Motor neuron (in vitro differentiated cells): ENCODE results near the gene RBP3. TPM values are rescaled to one million over a fixed set of nuclear protein-coding genes. Genes with fewer than 3 reads are reported as not detected.

Experiments
- ATAC-seq, 8 experiments: fragments of 200-7000 bp; cut with Tn5 transposase; replicated peaks in 6 of 8; 2 replicates each; pipeline ENCODE4 v1.8.0; 2021; ENCODE audit warnings: mild to moderate bottlenecking in 8 of 8, moderate library complexity in 8 of 8
- H3K27ac ChIP-seq, 2 donors: fragments of 250-450 bp; sonication (Bioruptor Pico); 2 replicates each; pipeline ENCODE4 v1.9.0; 2021; ENCODE audit warnings: antibody characterized with exemption in 2 of 2, mild to moderate bottlenecking in 2 of 2, moderate library complexity in 1 of 2
- H3K4me1 ChIP-seq, 2 donors: fragments of 250-450 bp; sonication (Bioruptor Pico); replicated peaks in 1 of 2; 2 replicates each; pipeline ENCODE4 v1.6.1; 2021; ENCODE audit warnings: antibody characterized with exemption in 2 of 2, mild to moderate bottlenecking in 2 of 2, moderate library complexity in 1 of 2
- H3K4me3 ChIP-seq, 5 donors: fragments of 250-450 bp; sonication (Bioruptor Pico); 2 replicates each; pipeline ENCODE4 v1.9.0; 2021; ENCODE audit warnings: antibody characterized with exemption in 5 of 5, mild to moderate bottlenecking in 5 of 5, moderate library complexity in 4 of 5
- WGBS, 10 experiments: fragments of 450-650 bp; shearing (Covaris generic); methylation state at CpG; one replicate each; pipeline ENCODE4 v1.0.0; 2022; 5-methylcytosine and 5-hydroxymethylcytosine counted together
- in situ Hi-C, 9 experiments: fragments of 400-800 bp; cut with MboI; loops; one replicate each; pipeline ENCODE4 v1.15.0; 2021; ENCODE audit warnings: low sequenced_read_pairs in 9 of 9, low pct_unique_long_range_greater_than_20kb in 2 of 9; ENCODE audit not compliant: unreplicated experiment in 9 of 9
- total RNA-seq, 8 experiments: library from RNA; unstranded; fragments of 300-600 nt; gene quantifications; 2 replicates each; pipeline versions ENCODE4 v1.2.3 to v1.2.4, GENCODE V29; 2022

Gene RBP3
- total RNA-seq, 8 experiments from 2014 or later, result under 0.01 to 0.28 (median 0.07) TPM; not detected in 2

DNA sequence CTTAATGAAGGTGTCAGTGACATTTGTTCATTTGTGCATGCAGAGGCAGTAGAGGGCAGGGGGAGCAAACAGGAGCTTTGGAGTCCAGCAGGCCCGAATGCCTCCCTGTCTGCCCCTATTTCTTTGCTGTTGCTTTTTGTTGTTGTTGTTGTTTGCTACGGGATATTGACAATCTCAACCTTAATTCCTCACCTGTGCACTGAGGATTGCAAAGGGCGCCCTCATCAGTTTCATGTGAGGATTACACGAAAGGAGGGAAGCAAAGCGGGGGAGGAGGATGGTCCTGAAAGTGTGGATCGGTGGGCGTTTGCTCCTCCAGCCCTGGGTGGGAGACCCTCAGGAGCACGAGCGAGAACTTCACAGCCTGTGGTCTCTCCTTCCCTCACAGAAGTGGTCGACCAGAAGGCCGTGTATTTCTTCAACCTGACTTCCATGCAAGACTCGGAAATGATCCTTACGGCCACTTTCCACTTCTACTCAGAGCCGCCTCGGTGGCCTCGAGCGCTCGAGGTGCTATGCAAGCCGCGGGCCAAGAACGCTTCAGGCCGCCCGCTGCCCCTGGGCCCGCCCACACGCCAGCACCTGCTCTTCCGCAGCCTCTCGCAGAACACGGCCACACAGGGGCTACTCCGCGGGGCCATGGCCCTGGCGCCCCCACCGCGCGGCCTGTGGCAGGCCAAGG is 38.6 kb upstream of the RBP3 start:
- no peak for ATAC-seq
- in situ Hi-C loops, result loop anchor here in 4 of 9 experiments (10.0 to 25.0 kb wide), 3 partner anchors 255 to 285 kb away; no protein-coding TSS in a partner anchor
- Histone ChIP-seq H3K27ac (no peak overlapping the region), H3K4me3 (no peak overlapping the region), H3K4me1 (no peaks in the 10 kb centered on the region)
- WGBS, 10 experiments, result 6 to 71% (median 58%) methylated on average over 2 to 22 of the region's 34 CpGs; no CpG with 5 or more reads in 1 of the 10 experiments

DNA sequence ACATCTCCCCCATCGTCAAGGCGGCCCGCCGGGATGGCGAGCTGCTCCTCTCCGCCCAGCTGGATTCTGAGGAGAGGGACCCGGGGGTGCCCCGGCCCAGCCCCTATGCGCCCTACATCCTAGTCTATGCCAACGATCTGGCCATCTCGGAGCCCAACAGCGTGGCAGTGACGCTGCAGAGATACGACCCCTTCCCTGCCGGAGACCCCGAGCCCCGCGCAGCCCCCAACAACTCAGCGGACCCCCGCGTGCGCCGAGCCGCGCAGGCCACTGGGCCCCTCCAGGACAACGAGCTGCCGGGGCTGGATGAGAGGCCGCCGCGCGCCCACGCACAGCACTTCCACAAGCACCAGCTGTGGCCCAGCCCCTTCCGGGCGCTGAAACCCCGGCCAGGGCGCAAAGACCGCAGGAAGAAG is 38.1 kb upstream of the RBP3 start:
- Histone ChIP-seq H3K4me1 (no peaks in the 10 kb centered on the region), H3K4me3 (no peak overlapping the region), H3K27ac (no peak overlapping the region)
- no peak for ATAC-seq
- in situ Hi-C loops, result loop anchor here in 2 of 9 experiments (25.0 kb wide), 1 partner anchor 273 kb away; no protein-coding TSS in a partner anchor
- WGBS, 10 experiments, result 45 to 95% methylated on average over 4 to 7 of the region's 37 CpGs; no CpG with 5 or more reads in 8 of the 10 experiments

DNA sequence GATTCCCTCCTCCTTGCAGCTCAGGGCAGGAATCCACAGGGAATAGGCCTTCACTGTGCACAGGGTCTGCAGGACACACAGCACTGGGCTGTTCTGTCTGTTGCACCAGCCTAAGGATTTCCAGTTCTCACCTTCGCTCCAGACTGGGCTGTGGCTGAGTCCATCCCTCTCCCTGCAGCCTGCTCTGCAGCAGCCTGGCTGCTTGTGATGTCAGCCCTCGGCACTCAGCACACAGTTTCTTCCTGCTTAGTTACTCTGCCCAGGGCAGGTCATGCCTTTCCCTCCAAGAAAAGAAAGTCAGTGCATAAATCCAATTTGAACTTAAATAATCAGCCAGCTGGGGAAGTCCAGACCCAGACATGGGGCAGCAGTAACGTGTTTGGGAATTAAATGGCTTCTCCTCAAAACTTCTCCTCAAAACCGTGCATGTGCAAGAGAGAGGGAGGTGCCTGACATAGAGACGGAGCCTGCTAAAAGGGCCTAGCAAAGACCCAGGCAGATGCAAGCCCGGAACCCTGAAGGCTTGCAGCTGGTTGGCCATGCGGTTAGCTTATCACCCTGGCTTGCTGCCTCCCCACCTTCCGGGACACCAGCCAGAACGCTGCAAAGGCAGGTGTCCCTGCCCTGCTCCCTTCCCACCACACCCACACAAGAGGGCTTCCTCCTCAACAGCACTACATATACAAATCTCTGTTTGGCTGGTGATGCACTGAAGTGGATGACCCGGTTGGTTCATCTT is 36.8 kb upstream of the RBP3 start:
- no peak overlapping the region for H3K27ac ChIP-seq
- 0 to 93% (median 54%) methylated on average over 1 to 7 of the region's 10 CpGs; no CpG with 5 or more reads in 3 of the 10 experiments for WGBS, 10 experiments
- ATAC-seq, result peak in 4 of 8 experiments; percentile 11 to 59 (median 46)
- H3K4me3 ChIP-seq, result no peak overlapping the region
- no peaks in the 10 kb centered on the region for H3K4me1 ChIP-seq
- in situ Hi-C loops, result loop anchor here in 2 of 9 experiments (25.0 kb wide), 1 partner anchor 274 kb away; no protein-coding TSS in a partner anchor

DNA sequence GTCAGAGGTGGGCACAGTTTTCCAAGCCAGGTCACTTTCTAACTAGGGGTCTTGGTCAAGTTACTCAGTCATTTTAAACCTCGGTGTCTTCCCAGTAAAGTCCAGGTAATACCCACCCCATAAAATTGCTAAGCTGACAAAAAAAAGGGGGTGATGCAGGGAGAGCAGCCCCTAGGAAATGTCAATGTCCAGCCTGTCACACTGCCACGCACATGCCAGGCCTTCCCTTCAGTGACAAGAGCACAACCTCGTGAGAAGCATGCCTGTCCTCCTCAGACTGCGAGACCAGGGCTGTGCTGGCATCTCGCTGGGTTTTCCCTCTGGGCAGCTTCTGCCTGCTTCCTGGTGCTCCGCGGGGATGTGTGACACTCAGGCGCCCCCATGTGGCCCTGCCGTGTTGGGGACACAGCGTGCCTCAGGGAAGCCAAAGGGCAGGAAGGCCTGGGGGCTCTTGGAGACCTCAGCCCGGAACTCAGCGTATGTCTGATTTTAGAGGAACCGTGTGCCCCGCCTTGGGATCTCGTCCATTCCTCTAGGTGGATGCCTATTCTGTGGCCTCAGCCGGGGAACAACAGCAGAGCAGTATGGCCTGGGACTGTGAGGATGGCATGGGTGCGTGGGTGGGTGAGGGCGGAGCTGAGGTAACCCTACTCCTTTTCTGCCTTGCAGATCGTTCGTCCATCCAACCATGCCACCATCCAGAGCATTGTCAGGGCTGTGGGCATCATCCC is 36.1 kb upstream of the RBP3 start:
- peak; percentile 73 to 97 (median 93) for ATAC-seq
- Histone ChIP-seq H3K27ac (no peak overlapping the region), H3K4me3 (no peak overlapping the region), H3K4me1 (no peaks in the 10 kb centered on the region)
- in situ Hi-C loops, result loop anchor here in 2 of 9 experiments (25.0 kb wide), 1 partner anchor 275 kb away; no protein-coding TSS in a partner anchor
- 0 to 40% (median 25%) methylated on average over 1 to 16 of the region's 20 CpGs; no CpG with 5 or more reads in 5 of the 10 experiments for WGBS, 10 experiments

DNA sequence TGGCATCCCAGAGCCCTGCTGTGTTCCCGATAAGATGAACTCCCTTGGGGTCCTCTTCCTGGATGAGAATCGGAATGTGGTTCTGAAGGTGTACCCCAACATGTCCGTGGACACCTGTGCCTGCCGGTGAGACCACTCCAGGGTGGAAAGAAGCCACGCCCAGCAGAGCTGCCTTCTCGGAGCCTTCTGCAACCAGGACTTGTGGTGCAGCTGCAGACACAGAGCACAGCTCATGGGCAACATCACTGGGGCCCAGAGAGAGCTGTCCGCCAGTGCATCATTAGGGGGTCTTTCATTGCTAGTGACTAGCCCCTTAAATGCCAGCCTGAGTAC is 35.5 kb upstream of the RBP3 start:
- 33 to 90% (median 68%) methylated on average over 2 to 5 of the region's 7 CpGs; no CpG with 5 or more reads in 4 of the 10 experiments for WGBS, 10 experiments
- in situ Hi-C loops, result loop anchor here in 2 of 9 experiments (25.0 kb wide), 1 partner anchor 275 kb away; no protein-coding TSS in a partner anchor
- Histone ChIP-seq H3K4me3 (no peak overlapping the region), H3K4me1 (no peaks in the 10 kb centered on the region), H3K27ac (no peak overlapping the region)
- ATAC-seq, result no peak

DNA sequence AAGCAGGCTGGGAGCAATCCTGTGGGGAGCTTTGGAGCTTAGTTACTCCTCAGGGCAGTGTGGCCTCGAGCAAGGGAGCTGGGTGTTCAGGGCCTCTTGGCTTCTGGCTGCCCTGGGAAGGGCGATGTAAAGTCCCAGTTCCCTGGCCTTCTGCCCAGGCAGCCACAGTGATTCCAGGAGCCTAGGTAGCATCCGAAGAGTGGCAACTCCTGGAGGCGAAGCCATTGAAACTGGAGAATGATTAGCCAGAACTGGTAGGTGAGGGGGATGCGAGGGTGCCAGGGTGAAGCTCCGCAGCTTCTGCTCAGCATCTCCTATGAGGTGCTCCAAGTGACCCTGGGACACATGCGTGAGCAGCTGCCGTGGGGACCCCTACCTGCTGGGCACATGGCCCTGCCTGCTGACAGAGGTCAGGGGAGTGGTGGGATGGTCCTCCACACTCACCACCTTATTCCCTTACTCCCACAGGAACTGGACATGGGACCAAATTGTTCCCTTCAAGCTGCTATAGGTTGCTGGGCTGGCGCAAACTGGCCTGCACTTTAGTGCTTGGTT is 33.7 kb upstream of the RBP3 start:
- no peak overlapping the region for H3K27ac ChIP-seq
- no peak overlapping the region for H3K4me3 ChIP-seq
- ATAC-seq, result no peak
- WGBS, 10 experiments, result 62 to 100% (median 90%) methylated on average over 1 to 4 of the region's 9 CpGs; no CpG with 5 or more reads in 2 of the 10 experiments
- no peaks in the 10 kb centered on the region for H3K4me1 ChIP-seq
- in situ Hi-C loops, result loop anchor here in 2 of 9 experiments (25.0 kb wide), 1 partner anchor 277 kb away; no protein-coding TSS in a partner anchor

DNA sequence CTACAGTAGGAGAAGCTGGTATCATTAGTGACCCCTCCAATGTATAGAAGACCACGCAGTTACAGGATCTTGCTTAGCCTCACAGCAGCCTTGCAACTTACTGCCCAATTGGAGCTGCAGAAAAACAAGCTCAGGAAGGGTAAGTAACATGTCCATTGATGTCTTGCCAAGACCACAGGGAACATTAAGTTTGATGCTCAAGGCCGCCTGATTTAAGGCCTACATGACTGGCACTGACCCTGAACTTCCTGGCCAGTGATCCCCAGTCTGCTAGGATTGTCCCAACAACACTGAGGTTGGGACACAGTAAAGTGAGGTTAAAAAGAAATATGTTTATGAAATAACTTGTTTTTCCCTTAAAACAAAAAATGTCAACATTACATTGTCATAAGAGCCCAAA is 32.7 kb upstream of the RBP3 start:
- ATAC-seq, result no peak
- 40 to 100% (median 79%) methylated on average over 1 to 2 of the region's 2 CpGs; no CpG with 5 or more reads in 3 of the 10 experiments for WGBS, 10 experiments
- no peak overlapping the region for H3K27ac ChIP-seq
- in situ Hi-C loops, result loop anchor here in 2 of 9 experiments (25.0 kb wide), 1 partner anchor 278 kb away; no protein-coding TSS in a partner anchor
- no peak overlapping the region for H3K4me3 ChIP-seq
- no peaks in the 10 kb centered on the region for H3K4me1 ChIP-seq

DNA sequence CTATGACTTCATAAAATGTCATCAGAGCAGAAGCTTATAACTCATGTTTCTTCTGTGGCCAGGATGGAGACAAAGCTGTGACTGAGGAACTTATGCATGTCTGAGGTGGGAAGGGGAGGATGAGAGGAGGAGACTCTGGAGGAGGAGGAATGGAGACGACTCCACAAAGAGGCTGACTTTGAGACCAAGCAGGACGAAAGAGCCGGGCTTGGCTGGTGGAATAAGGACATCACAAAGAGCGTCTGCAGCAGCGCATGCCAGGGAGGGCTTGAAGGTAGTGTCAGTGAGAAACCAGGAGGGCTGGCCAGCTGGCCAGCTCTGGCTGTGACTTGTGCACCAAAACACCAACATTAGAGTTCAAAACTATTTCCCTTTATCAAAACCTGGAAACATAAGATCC is 32.0 kb upstream of the RBP3 start:
- no peak overlapping the region for H3K4me3 ChIP-seq
- H3K27ac ChIP-seq, result no peak overlapping the region
- no peak for ATAC-seq
- 0 to 89% (median 52%) methylated on average over 1 to 4 of the region's 5 CpGs; no CpG with 5 or more reads in 4 of the 10 experiments for WGBS, 10 experiments
- in situ Hi-C loops, result loop anchor here in 2 of 9 experiments (25.0 kb wide), 1 partner anchor 279 kb away; no protein-coding TSS in a partner anchor
- no peaks in the 10 kb centered on the region for H3K4me1 ChIP-seq

DNA sequence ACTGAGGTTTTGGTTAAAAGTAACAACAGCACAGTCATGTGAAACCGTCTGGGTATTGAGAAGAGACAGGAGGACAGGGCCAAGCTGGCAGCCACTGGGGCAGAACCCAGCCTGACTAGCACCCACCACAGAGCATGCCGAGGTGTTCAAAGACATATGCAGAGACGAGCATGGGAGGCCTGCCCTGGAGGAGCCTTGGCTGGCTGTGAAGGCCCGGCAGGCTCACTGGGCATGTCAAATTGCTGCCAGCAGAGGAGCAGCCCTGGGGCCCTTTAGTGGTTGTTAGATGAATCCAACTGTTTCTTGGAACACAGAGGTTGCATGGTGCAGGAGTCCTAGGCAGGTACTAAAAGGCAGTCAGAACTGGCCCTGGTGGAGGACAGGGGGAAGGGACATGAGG is 30.9 kb upstream of the RBP3 start:
- no peak overlapping the region for H3K4me3 ChIP-seq
- H3K4me1 ChIP-seq, result no peaks in the 10 kb centered on the region
- no peak for ATAC-seq
- WGBS, 10 experiments, result 60 to 100% (median 72%) methylated on average over 1 to 4 of the region's 4 CpGs; no CpG with 5 or more reads in 6 of the 10 experiments
- in situ Hi-C loops, result loop anchor here in 2 of 9 experiments (25.0 kb wide), 1 partner anchor 280 kb away; no protein-coding TSS in a partner anchor
- H3K27ac ChIP-seq, result no peak overlapping the region

DNA sequence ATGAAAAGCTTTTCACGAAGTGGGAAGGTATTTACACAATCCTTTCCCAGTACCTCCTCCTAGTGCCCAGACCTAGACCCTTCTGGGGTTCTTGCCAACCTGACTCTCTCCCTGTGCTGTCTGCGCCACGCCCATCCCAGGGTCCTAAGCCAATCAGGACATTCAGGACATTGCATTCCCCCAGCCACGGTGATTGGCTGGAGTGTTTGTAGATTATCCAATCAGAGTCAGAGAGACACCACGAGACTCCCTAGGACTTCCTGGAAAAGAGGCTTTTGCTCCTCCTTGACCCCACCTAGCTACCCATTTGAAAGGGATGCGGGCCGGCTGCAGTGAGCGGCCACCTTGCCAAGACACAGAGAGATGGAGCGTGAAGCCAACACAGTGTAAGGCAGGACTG is 29.5 kb upstream of the RBP3 start:
- 54 to 88% (median 81%) methylated on average over 2 to 9 of the region's 9 CpGs; no CpG with 5 or more reads in 1 of the 10 experiments for WGBS, 10 experiments

DNA sequence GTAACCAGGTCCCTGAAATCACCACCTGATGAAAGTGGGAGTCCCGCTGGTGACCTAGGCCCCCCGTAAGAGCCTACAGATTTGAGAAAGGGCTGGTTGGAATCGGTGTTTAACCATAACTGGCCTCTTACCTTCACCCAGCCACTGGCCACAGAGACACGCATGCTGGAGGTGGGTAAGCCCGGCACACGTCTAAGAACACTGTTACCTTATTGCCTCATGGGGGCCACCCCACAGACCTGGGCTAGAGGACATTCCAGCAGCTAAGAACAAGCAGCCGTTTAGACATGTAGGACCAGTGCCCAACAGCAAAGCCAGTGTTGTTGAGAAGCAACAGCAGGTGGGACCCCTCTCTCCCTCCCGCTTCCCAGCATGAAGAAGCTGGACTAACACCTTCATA is 28.4 kb upstream of the RBP3 start:
- in situ Hi-C loops, result loop anchor here in 2 of 9 experiments (25.0 kb wide), 1 partner anchor 282 kb away; no protein-coding TSS in a partner anchor
- ATAC-seq, result no peak
- H3K27ac ChIP-seq, result no peak overlapping the region
- WGBS, 10 experiments, result 48 to 88% (median 80%) methylated on average over 2 to 6 of the region's 8 CpGs; no CpG with 5 or more reads in 5 of the 10 experiments
- H3K4me1 ChIP-seq, result peaks cover 0 to 11% of the 10 kb centered on the region in 2 donors
- no peak overlapping the region for H3K4me3 ChIP-seq

More for the DNA sequence above, 29.5 kb upstream of the RBP3 start:
- in situ Hi-C loops, result loop anchor here in 2 of 9 experiments (25.0 kb wide), 1 partner anchor 281 kb away; no protein-coding TSS in a partner anchor
- ATAC-seq, result peak in 1 of 8 experiments; percentile 34
- Histone ChIP-seq H3K27ac (no peak overlapping the region), H3K4me3 (no peak overlapping the region), H3K4me1 (peaks cover 0 to 9% of the 10 kb centered on the region in 2 donors)

DNA sequence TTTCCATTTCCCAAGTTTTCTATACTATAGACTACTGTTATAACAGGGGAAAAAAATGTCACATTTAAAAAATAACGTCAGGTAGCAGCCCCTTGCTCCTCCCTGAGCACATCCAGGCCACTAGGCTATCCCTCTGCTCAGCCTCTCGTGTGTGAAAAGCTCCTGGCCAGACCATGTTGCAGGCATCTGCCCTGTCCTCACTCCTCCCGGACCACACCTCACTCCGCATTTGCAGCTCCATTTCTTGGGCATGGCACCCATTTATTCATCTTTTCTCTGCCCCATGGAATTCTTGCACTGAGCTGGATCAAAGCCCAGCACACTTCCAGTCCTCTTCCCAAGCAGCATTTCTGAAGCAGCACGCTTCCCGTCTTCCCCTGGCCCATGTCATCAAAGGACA is 27.4 kb upstream of the RBP3 start:
- no peak overlapping the region for H3K27ac ChIP-seq
- no peak overlapping the region for H3K4me3 ChIP-seq
- peak in 3 of 8 experiments; percentile 26 to 76 (median 53) for ATAC-seq
- WGBS, 10 experiments, result 0 to 81% (median 65%) methylated on average over 2 to 6 of the region's 6 CpGs; no CpG with 5 or more reads in 4 of the 10 experiments
- in situ Hi-C loops, result loop anchor here in 2 of 9 experiments (25.0 kb wide), 1 partner anchor 284 kb away; no protein-coding TSS in a partner anchor
- peaks cover 0 to 11% of the 10 kb centered on the region in 2 donors for H3K4me1 ChIP-seq
